SK-N-SH (cell line): Measurements from ENCODE around the gene CAPN9. TPM values are rescaled to one million over a fixed set of nuclear protein-coding genes. Genes with fewer than 3 reads are reported as not detected.

ENCODE experiments used
- CTCF ChIA-PET: fragments of 300-600, 350-600 bp; formaldehyde crosslinking; extraction: SDS; loops from one replicate; lab custom pipeline; 2021; lab: Yijun Ruan, JAX
- POLR2A ChIA-PET: fragments of 350-600 bp; sonication (Branson Sonifier 250); formaldehyde crosslinking; extraction: SDS; loops from one replicate; lab custom pipeline; 2020; ENCODE audit warnings: antibody characterized with exemption, inconsistent platforms; lab: Yijun Ruan, JAX
- DNase-seq: peaks from one replicate; pipeline ENCODE4 v3.0.0; 2012
- H2AFZ ChIP-seq: fragments of 200-600 bp; sonication (generic); 2 replicates; pipeline ENCODE4 v1.8.1; 2016; ENCODE audit warnings: antibody characterized with exemption, mild to moderate bottlenecking, low read depth
- H3F3A ChIP-seq: fragments of 200-600 bp; sonication (generic); replicated peaks from 2 replicates; pipeline ENCODE3; 2016; ENCODE audit warnings: antibody characterized with exemption, mild to moderate bottlenecking; ENCODE audit not compliant: insufficient read depth
- H3K27ac ChIP-seq, 2 experiments: fragments of 200-500 bp in 1 of 2; fragments of 200-600 bp in 1 of 2; sonication (Bioruptor generic) in 1 of 2; sonication (generic), shearing (Covaris generic) in 1 of 2; 2 replicates each; pipeline versions ENCODE4 v1.5.1 to v1.6.1; 2014 to 2016; ENCODE audit warnings: low read depth in 2 of 2, inconsistent platforms in 1 of 2, low read length in 1 of 2, mild to moderate bottlenecking in 1 of 2, mixed read lengths in 1 of 2
- H3K27me3 ChIP-seq: fragments of 200-600 bp; sonication (generic), shearing (Covaris generic); 2 replicates; pipeline ENCODE4 v1.6.1; 2016; ENCODE audit warnings: mixed run types; ENCODE audit not compliant: insufficient read depth
- H3K36me3 ChIP-seq, 2 experiments: fragments of 200-500 bp in 1 of 2; fragments of 200-600 bp in 1 of 2; sonication (Bioruptor generic) in 1 of 2; sonication (generic) in 1 of 2; replicated peaks in 1 of 2; 2 replicates each; pipeline versions ENCODE3 to v1.5.1; 2014 to 2016; ENCODE audit warnings: low read length in 1 of 2, mild to moderate bottlenecking in 1 of 2; ENCODE audit not compliant: insufficient read depth in 2 of 2, control insufficient read depth in 1 of 2
- H3K4me1 ChIP-seq, 2 experiments: fragments of 200-500 bp in 1 of 2; fragments of 200-600 bp in 1 of 2; sonication (Bioruptor generic) in 1 of 2; sonication (generic), shearing (Covaris generic) in 1 of 2; 2 replicates each; pipeline versions ENCODE4 v1.5.1 to v1.6.1; 2014 to 2016; ENCODE audit warnings: low read depth in 1 of 2, low read length in 1 of 2, mixed run types in 1 of 2; ENCODE audit not compliant: insufficient read depth in 2 of 2, control insufficient read depth in 1 of 2
- H3K4me2 ChIP-seq: fragments of 200-600 bp; sonication (generic), shearing (Covaris generic); 2 replicates; pipeline ENCODE4 v1.6.1; 2017; ENCODE audit warnings: mixed run types
- H3K4me3 ChIP-seq, 2 experiments: fragments of 200-500 bp in 1 of 2; fragments of 200-600 bp in 1 of 2; sonication (Bioruptor generic) in 1 of 2; sonication (generic), shearing (Covaris generic) in 1 of 2; 2 replicates each; pipeline versions ENCODE4 v1.5.1 to v1.8.1; 2014 to 2016; ENCODE audit warnings: low read depth in 2 of 2, inconsistent platforms in 1 of 2, low read length in 1 of 2, mild to moderate bottlenecking in 1 of 2, mixed read lengths in 1 of 2, moderate library complexity in 1 of 2
- H3K79me2 ChIP-seq: fragments of 200-600 bp; sonication (generic); 2 replicates; pipeline ENCODE4 v1.8.1; 2017; ENCODE audit warnings: mild to moderate bottlenecking; ENCODE audit not compliant: insufficient read depth
- H3K9ac ChIP-seq: fragments of 200-600 bp; sonication (generic); 2 replicates; pipeline ENCODE4 v1.6.1; 2017; ENCODE audit warnings: mixed run types
- H3K9me2 ChIP-seq: fragments of 200-600 bp; sonication (generic); 2 replicates; pipeline ENCODE4 v1.6.1; 2017; ENCODE audit warnings: mixed run types
- H3K9me3 ChIP-seq: fragments of 200-600 bp; sonication (generic); 2 replicates; pipeline ENCODE4 v1.6.1; 2017; ENCODE audit warnings: mixed run types, mild to moderate bottlenecking, moderate library complexity
- H4K20me1 ChIP-seq: fragments of 200-600 bp; sonication (generic); 2 replicates; pipeline ENCODE4 v1.6.1; 2017; ENCODE audit warnings: mild to moderate bottlenecking, mixed run types; ENCODE audit not compliant: insufficient read depth
- EP300 ChIP-seq, 2 experiments: IDR thresholded peaks; 2 replicates each; pipeline versions ENCODE4 v1.4.0 to v1.6.1; 2012; ENCODE audit warnings: borderline replicate concordance in 1 of 2, low read depth in 1 of 2, low read length in 1 of 2
- FOSL2 ChIP-seq: IDR thresholded peaks from 2 replicates; pipeline ENCODE4 v1.4.0; 2012; ENCODE audit warnings: low read depth, mild to moderate bottlenecking, moderate library complexity, borderline replicate concordance
- IRF3 ChIP-seq: fragments of 150-350 bp; IDR thresholded peaks from 2 replicates; pipeline ENCODE4 v1.6.1; 2016; ENCODE audit warnings: mild to moderate bottlenecking, low read depth, low read length
- MAX ChIP-seq: IDR thresholded peaks from 2 replicates; pipeline ENCODE4 v1.4.0; 2012; ENCODE audit warnings: low read depth
- MEF2A ChIP-seq: IDR thresholded peaks from 2 replicates; pipeline ENCODE4 v1.4.0; 2012; ENCODE audit warnings: low read depth, borderline replicate concordance
- MXI1 ChIP-seq: IDR thresholded peaks from 2 replicates; pipeline ENCODE4 v1.6.1; 2012; ENCODE audit warnings: mild to moderate bottlenecking, low read depth, low read length, improper control_type of control experiment
- NFIC ChIP-seq: IDR thresholded peaks from 2 replicates; pipeline ENCODE4 v1.4.0; 2012; ENCODE audit warnings: borderline replicate concordance
- RCOR1 ChIP-seq: fragments of 150-350 bp; IDR thresholded peaks from 2 replicates; pipeline ENCODE4 v1.6.1; 2017; ENCODE audit warnings: antibody characterized with exemption, low read length
- REST ChIP-seq: IDR thresholded peaks from 2 replicates; pipeline ENCODE4 v1.6.1; 2012; ENCODE audit warnings: mild to moderate bottlenecking, low read depth, low read length, moderate library complexity
- RXRA ChIP-seq: IDR thresholded peaks from 2 replicates; pipeline ENCODE4 v1.4.0; 2012; ENCODE audit warnings: low read depth, mild to moderate bottlenecking, borderline replicate concordance
- SIN3A ChIP-seq: IDR thresholded peaks from 2 replicates; pipeline ENCODE4 v1.6.1; 2012; ENCODE audit warnings: low read depth, mild to moderate bottlenecking, low read length, moderate library complexity, borderline replicate concordance
- SMC3 ChIP-seq: IDR thresholded peaks from 2 replicates; pipeline ENCODE4 v1.6.1; 2012; ENCODE audit warnings: low read depth, low read length, improper control_type of control experiment
- TAF1 ChIP-seq: IDR thresholded peaks from 2 replicates; pipeline ENCODE4 v1.6.1; 2012; ENCODE audit warnings: low read depth, mild to moderate bottlenecking, low read length, moderate library complexity, borderline replicate concordance
- TCF12 ChIP-seq: IDR thresholded peaks from 2 replicates; pipeline ENCODE4 v1.4.0; 2012
- TEAD4 ChIP-seq: IDR thresholded peaks from 2 replicates; pipeline ENCODE4 v1.4.0; 2012; ENCODE audit warnings: mild to moderate bottlenecking, borderline replicate concordance; ENCODE audit not compliant: insufficient read depth
- USF2 ChIP-seq: fragments of 150-350 bp; IDR thresholded peaks from 2 replicates; pipeline ENCODE4 v1.6.1; 2017; ENCODE audit warnings: antibody characterized with exemption, low read length, low read depth, borderline replicate concordance
- YY1 ChIP-seq: IDR thresholded peaks from 2 replicates; pipeline ENCODE4 v1.4.0; 2012; ENCODE audit warnings: low read depth, mild to moderate bottlenecking
- WGBS: methylation state at CpG from one replicate; pipeline ENCODE4 v1.1.6; 2017; ENCODE audit warnings: low lambda C conversion rate; 5-methylcytosine and 5-hydroxymethylcytosine counted together
- polyA plus RNA-seq, 3 experiments: library from polyadenylated mRNA; depleted of rRNA; stranded (reverse); fragments of >200 nt; gene quantifications; 2 replicates each; pipeline ENCODE4 v1.2.3, GENCODE V29; 2012

Gene CAPN9
- polyA plus RNA-seq, 1 of the 3 experiments (the other 2 are of a cell fraction), result not detected

- Histone ChIP-seq H3K36me3 (peaks cover 20 to 49% of the 10 kb centered on the region in 2 experiments), H3K79me2 (no peaks in the 10 kb centered on the region), H3K27me3 (no peaks in the 10 kb centered on the region), H3K9me3 (no peaks in the 10 kb centered on the region), H2AFZ (no peak overlapping the region), H3K27ac (no peak overlapping the region), H3K9ac (no peak overlapping the region), H3K9me2 (no peaks in the 10 kb centered on the region), H4K20me1 (no peaks in the 10 kb centered on the region), H3K4me2 (no peak overlapping the region), H3F3A (no peaks in the 10 kb centered on the region), H3K4me3 (no peak overlapping the region), H3K4me1 (peaks cover 0 to 2% of the 10 kb centered on the region in 2 experiments; a peak in 1 of 4 replicates)
- ChIA-PET POLR2A (no interaction called here), CTCF (no interaction called here)
- DNase-seq, result no peak
- 77% methylated on average over 10 of the region's 10 CpGs for WGBS
- TF ChIP-seq FOSL2, result no peak
- no peak for TF ChIP-seq REST
- no peak for TF ChIP-seq RCOR1
- TF ChIP-seq TCF12, result no peak
- TF ChIP-seq YY1, result no peak
- no peak for TF ChIP-seq TAF1
- TF ChIP-seq TEAD4, result no peak
- TF ChIP-seq RXRA, result no peak
- no peak for TF ChIP-seq NFIC
- TF ChIP-seq MXI1, result no peak
- TF ChIP-seq SMC3, result no peak
- no peak for TF ChIP-seq IRF3
- TF ChIP-seq USF2, result no peak
- no peak for TF ChIP-seq EP300 (IDR thresholded peaks at IDR 0.05; ENCODE audit: borderline replicate concordance in 1 of 2, low read depth in 1 of 2, low read length in 1 of 2)
- no peak for TF ChIP-seq MEF2A
- TF ChIP-seq MAX, result no peak
- TF ChIP-seq SIN3A, result no peak
Observed at GRCh38 chr1:230839173-230839572, 92.0 kb downstream of the CAPN9 start.
